HCT116 (cell line): ENCODE results near the gene PGBD2. TPM values are rescaled to one million over a fixed set of nuclear protein-coding genes. Genes with fewer than 3 reads are reported as not detected.

ENCODE experiments used
- ATAC-seq: fragments of 200-7000 bp; cut with Tn5 transposase; 2 replicates; pipeline ENCODE4 v1.9.1; 2020; ENCODE audit warnings: mild to moderate bottlenecking, moderate library complexity
- Bru-seq: library from RNA; stranded (reverse); fragments of 400-500 nt; gene quantifications from one replicate; lab custom pipeline; 2021; lab: Mats Ljungman, UMichigan
- BruChase-seq, 2 experiments: library from RNA; stranded (reverse); fragments of 400-500 nt; gene quantifications; one replicate each; lab custom pipeline; 2021; lab: Mats Ljungman, UMichigan
- BruUV-seq: library from RNA; stranded (reverse); fragments of 400-500 nt; replicated peaks from 2 replicates; lab custom pipeline; 2021; lab: Mats Ljungman, UMichigan
- CTCF ChIA-PET: fragments of 300-600 bp; sonication (Branson Sonifier 250); formaldehyde crosslinking; loops from one replicate; lab custom pipeline; 2021; ENCODE audit warnings: antibody characterized with exemption; lab: Charles Lee
- POLR2A ChIA-PET: fragments of 300-600, 350-600 bp; sonication (Branson Sonifier 250); formaldehyde crosslinking; loops from one replicate; lab custom pipeline; 2021; ENCODE audit warnings: antibody characterized with exemption; lab: Charles Lee
- RAD21 ChIA-PET, 2 experiments: fragments of 300-600 bp; sonication (Branson Sonifier 250); formaldehyde crosslinking; loops; one replicate each; lab custom pipeline; 2023; ENCODE audit warnings: low total read pairs in 2 of 2; ENCODE audit not compliant: uncharacterized antibody in 2 of 2, unreplicated experiment in 2 of 2, low non-redundant PET in 1 of 2; lab: Charles Lee
- DNase-seq: peaks from one replicate; pipeline ENCODE4 v3.0.0-alpha.2; 2010; ENCODE audit warnings: low read depth, low spot score
- H2AFZ ChIP-seq: fragments of 200-600 bp; shearing (Covaris generic), sonication (generic); 2 replicates; pipeline ENCODE4 v1.6.1; 2017; ENCODE audit warnings: low read depth, mixed run types, mixed read lengths, antibody characterized with exemption, low read length; ENCODE audit not compliant: poor library complexity, severe bottlenecking
- H3K27ac ChIP-seq: 2 replicates; pipeline ENCODE4 v1.5.1; 2012; ENCODE audit warnings: low read depth, low read length
- H3K27me3 ChIP-seq: fragments of 200-600 bp; sonication (generic); 2 replicates; pipeline ENCODE4 v1.6.1; 2016; ENCODE audit warnings: mixed run types, low read length, mixed read lengths; ENCODE audit not compliant: insufficient read depth
- H3K36me3 ChIP-seq, 2 experiments: fragments of 200-500 bp in 1 of 2; fragments of 200-600 bp in 1 of 2; sonication (Bioruptor generic) in 1 of 2; sonication (generic) in 1 of 2; 2 replicates each; pipeline versions ENCODE4 v1.5.1 to v1.6.1; 2014 to 2016; ENCODE audit warnings: low read length in 2 of 2, inconsistent platforms in 1 of 2, mixed read lengths in 1 of 2, mixed run types in 1 of 2; ENCODE audit not compliant: insufficient read depth in 2 of 2, control insufficient read depth in 1 of 2
- H3K4me1 ChIP-seq, 2 experiments: fragments of 200-600 bp in 1 of 2; sonication (generic) in 1 of 2; 2 replicates each; pipeline versions ENCODE4 v1.5.1 to v1.6.1; 2012 to 2017; ENCODE audit warnings: low read length in 2 of 2, inconsistent platforms in 1 of 2, mild to moderate bottlenecking in 1 of 2, mixed read lengths in 1 of 2, mixed run types in 1 of 2, moderate library complexity in 1 of 2; ENCODE audit not compliant: insufficient read depth in 2 of 2, control insufficient read depth in 1 of 2
- H3K4me2 ChIP-seq: fragments of 200-600 bp; sonication (generic); 2 replicates; pipeline ENCODE4 v1.6.1; 2017; ENCODE audit warnings: mixed run types, low read length, mixed read lengths
- H3K4me3 ChIP-seq, 2 experiments: fragments of 200-600 bp in 1 of 2; sonication (generic) in 1 of 2; replicated peaks in 1 of 2; 2 replicates each; pipeline ENCODE4 v1.5.1; 2011 to 2016; ENCODE audit warnings: low read length in 2 of 2, control low read depth in 1 of 2, low read depth in 1 of 2, mild to moderate bottlenecking in 1 of 2, mixed read lengths in 1 of 2, mixed run types in 1 of 2
- H3K79me2 ChIP-seq: fragments of 200-600 bp; sonication (generic); 2 replicates; pipeline ENCODE4 v1.6.1; 2017; ENCODE audit warnings: mild to moderate bottlenecking, mixed run types, low read length, moderate library complexity, mixed read lengths; ENCODE audit not compliant: insufficient read depth
- H3K9ac ChIP-seq: fragments of 200-600 bp; sonication (generic); 2 replicates; pipeline ENCODE4 v1.6.1; 2016; ENCODE audit warnings: low read length, mixed read lengths
- H3K9me2 ChIP-seq: fragments of 200-600 bp; sonication (generic), shearing (Covaris generic); 2 replicates; pipeline ENCODE4 v1.6.1; 2017; ENCODE audit warnings: mixed run types, mild to moderate bottlenecking, moderate library complexity; ENCODE audit not compliant: insufficient read depth
- H3K9me3 ChIP-seq, 2 experiments: fragments of 200-500 bp in 1 of 2; fragments of 200-600 bp in 1 of 2; sonication (Bioruptor generic) in 1 of 2; sonication (generic) in 1 of 2; 2 replicates each; pipeline ENCODE4 v1.6.1; 2014 to 2017; ENCODE audit warnings: low read length in 2 of 2, mixed read lengths in 2 of 2, inconsistent platforms in 1 of 2, low read depth in 1 of 2, mild to moderate bottlenecking in 1 of 2, mixed run types in 1 of 2, moderate library complexity in 1 of 2; ENCODE audit not compliant: control insufficient read depth in 1 of 2, insufficient read depth in 1 of 2
- H4K20me1 ChIP-seq: fragments of 200-600 bp; sonication (generic), shearing (Covaris generic); 2 replicates; pipeline ENCODE4 v1.6.1; 2017; ENCODE audit warnings: mixed run types, mild to moderate bottlenecking, moderate library complexity; ENCODE audit not compliant: insufficient read depth
- CBX3 ChIP-seq: IDR thresholded peaks from 2 replicates; pipeline ENCODE4 v1.6.1; 2012; ENCODE audit warnings: low read depth
- CEBPB ChIP-seq: IDR thresholded peaks from 2 replicates; pipeline ENCODE4 v1.6.1; 2012; ENCODE audit warnings: low read depth
- CTCF ChIP-seq, 3 experiments: fragments of 200-600 bp in 1 of 3; sonication (generic) in 1 of 3; IDR thresholded peaks in 2 of 3; conservative IDR thresholded peaks in 1 of 3; 2 replicates each; pipeline ENCODE4 v1.5.1; 2012 to 2017; ENCODE audit warnings: low read depth in 2 of 3, low read length in 2 of 3, antibody characterized with exemption in 1 of 3, borderline replicate concordance in 1 of 3, control low read depth in 1 of 3, mild to moderate bottlenecking in 1 of 3, mixed read lengths in 1 of 3, mixed run types in 1 of 3, moderate library complexity in 1 of 3; ENCODE audit not compliant: insufficient read depth in 1 of 3
- EGR1 ChIP-seq: IDR thresholded peaks from 2 replicates; pipeline ENCODE4 v1.6.1; 2012; ENCODE audit warnings: low read depth
- ELF1 ChIP-seq: IDR thresholded peaks from 2 replicates; pipeline ENCODE4 v1.6.1; 2012; ENCODE audit warnings: low read depth, borderline replicate concordance
- FOSL1 ChIP-seq: IDR thresholded peaks from 2 replicates; pipeline ENCODE4 v1.6.1; 2012; ENCODE audit warnings: low read depth
- JUND ChIP-seq: IDR thresholded peaks from 2 replicates; pipeline ENCODE4 v1.6.1; 2012
- MAX ChIP-seq: IDR thresholded peaks from 2 replicates; pipeline ENCODE4 v1.6.1; 2012
- POLR2A ChIP-seq: IDR thresholded peaks from 2 replicates; pipeline ENCODE4 v1.7.0; 2011; ENCODE audit warnings: borderline replicate concordance; ENCODE audit not compliant: insufficient read depth, insufficient read length; ENCODE audit errors: extremely low read depth
- POLR2AphosphoS5 ChIP-seq: IDR thresholded peaks from 2 replicates; pipeline ENCODE4 v1.6.1; 2011; ENCODE audit warnings: mild to moderate bottlenecking, low read depth, low read length, moderate library complexity
- RAD21 ChIP-seq: IDR thresholded peaks from 2 replicates; pipeline ENCODE4 v1.6.1; 2012; ENCODE audit warnings: low read depth, mild to moderate bottlenecking
- SIN3A ChIP-seq: IDR thresholded peaks from 2 replicates; pipeline ENCODE4 v1.6.1; 2012; ENCODE audit warnings: low read depth
- SP1 ChIP-seq: IDR thresholded peaks from 2 replicates; pipeline ENCODE4 v1.6.1; 2012; ENCODE audit warnings: low read depth
- TCF7L2 ChIP-seq: IDR thresholded peaks from 2 replicates; pipeline ENCODE4 v1.7.0; 2011; ENCODE audit warnings: borderline replicate concordance, inconsistent platforms; ENCODE audit not compliant: insufficient read depth, insufficient read length; ENCODE audit errors: extremely low read depth
- ZBTB33 ChIP-seq: IDR thresholded peaks from 2 replicates; pipeline ENCODE4 v1.6.1; 2011; ENCODE audit warnings: mild to moderate bottlenecking, low read length, moderate library complexity; ENCODE audit not compliant: insufficient replicate concordance; ENCODE audit errors: extremely low read depth
- ZFX ChIP-seq: fragments of 450-650 bp; IDR thresholded peaks from 2 replicates; pipeline ENCODE4 v1.6.1; 2017
- intact Hi-C: fragments of 100-400 bp; cut with micrococcal nuclease; formaldehyde crosslinking; loops from 2 replicates; pipeline ENCODE4 v1.10.0; 2022
- long read RNA-seq: library from polyadenylated mRNA; unstranded; transcript quantifications from one replicate; pipeline ENCODE4 v2.0.0, GENCODE V29; 2021; ENCODE audit not compliant: unreplicated experiment
- polyA plus RNA-seq: library from polyadenylated mRNA; unstranded; fragments of >200 nt; gene quantifications from 2 replicates; pipeline ENCODE4 v1.2.1, GENCODE V29; 2012; ENCODE audit warnings: missing spikeins
- total RNA-seq: library from RNA; stranded (reverse); gene quantifications from one replicate; pipeline ENCODE4 v1.2.1, GENCODE V29; 2021; ENCODE audit not compliant: unreplicated experiment

PGBD2 gene
- 5.1 TPM for total RNA-seq
- 4.1 and 4.6 TPM in 2 replicates for polyA plus RNA-seq
- Bru-seq, nascent RNA = percentile 62 among the genes with signal in this experiment
- BruChase-seq, experiment 1, labeled RNA remaining after a 6-hour chase = percentile 56 among the genes with signal in this experiment
- BruChase-seq, experiment 2, labeled RNA remaining after a 2-hour chase = percentile 68 among the genes with signal in this experiment
- long read RNA-seq, transcript PGBD2-201 (3 exons, 2,136 nt) = major isoform, 18 of 25 reads
- long read RNA-seq, partial matches to known transcripts = 1 of 25 reads
- long read RNA-seq, other reads (novel, unspliced or antisense) = 5 of 25 reads

- POLR2A ChIA-PET = interaction anchor here (0.6 to 1.0 kb wide), 4 partner anchors 33 to 69 kb away, joined by 3 to 7 read pairs (median 4); partner anchors contain the start of genes ZNF672 and ZNF692
- Histone ChIP-seq H3K27ac (peak within 1 kb of the TSS; percentile 77), H4K20me1 (no peaks in the 10 kb centered on the region), H3K9me2 (no peaks in the 10 kb centered on the region), H2AFZ (peak within 1 kb of the TSS; percentile 42), H3K4me1 (peaks cover 0 to 22% of the 10 kb centered on the region in 2 experiments; a peak in 3 of 4 replicates), H3K27me3 (no peaks in the 10 kb centered on the region), H3K9ac (peak within 1 kb of the TSS; percentile 81), H3K36me3 (0 out of 4 replicates have a peak, but pooled peaks cover 0 to 4% of the 10 kb centered on the region in 2 experiments), H3K9me3 (no peaks in the 10 kb centered on the region), H3K79me2 (peaks cover 6% of the 10 kb centered on the region; the same call in 1 of the 2 replicates), H3K4me2 (peak within 1 kb of the TSS; percentile 94), H3K4me3 (peak within 1 kb of the TSS; percentile 69 to 80)
- peak; percentile 89 for DNase-seq
- RAD21 ChIA-PET = no interaction called here
- intact Hi-C loops = loop anchor here (1.0 kb wide), 2 partner anchors 32 to 48 kb away; no protein-coding TSS in a partner anchor
- CTCF ChIA-PET = interaction anchor here (0.8 kb wide), 1 partner anchor 48 kb away, joined by 6 read pairs; the partner anchor contains the start of gene ZNF692
- peak; percentile 93 for ATAC-seq
- peak; percentile 78 for TF ChIP-seq EGR1
- no peak for TF ChIP-seq JUND
- no peak for TF ChIP-seq FOSL1
- peak; percentile 81; the same call in 1 of the 2 replicates for TF ChIP-seq SIN3A
- no peak for TF ChIP-seq ELF1
- peak; percentile 93 for TF ChIP-seq CBX3
- peak; percentile 92 for TF ChIP-seq MAX
- TF ChIP-seq TCF7L2 = peak; percentile 15
- TF ChIP-seq CEBPB = no peak
- peak; percentile 17 for TF ChIP-seq ZBTB33
- TF ChIP-seq CTCF (IDR thresholded peaks at IDR 0.05 in 2 of 3, conservative IDR thresholded peaks at IDR 0.05 in 1 of 3; ENCODE audit: borderline replicate concordance in 1 of 3, insufficient read depth in 1 of 3, low read depth in 2 of 3, low read length in 2 of 3) = peak; percentile 61 to 82 (median 64)
- peak; percentile 65 for TF ChIP-seq SP1
- peak; percentile 72 for TF ChIP-seq POLR2A
- TF ChIP-seq ZFX = peak; percentile 62; the same call in 1 of the 2 replicates
- peak; percentile 68 for TF ChIP-seq RAD21
- TF ChIP-seq POLR2AphosphoS5 = peak; percentile 88
- no TSS peak for BruUV-seq
These were observed at the start of gene PGBD2 for GRCh38 chr1:248906009-248906752. Gene PGBD2, plus strand, starts transcription at chr1:248906235. Its CDS starts 7,628 bp downstream, at chr1:248913863.
